Testis (tissue), 3 donors: Measurements from ENCODE around the gene ARHGAP22. TPM values are rescaled to one million over a fixed set of nuclear protein-coding genes. Genes with fewer than 3 reads are reported as not detected.

Source experiments
- DNase-seq: peaks from one replicate; pipeline ENCODE4 v3.0.0-alpha.2; 2019
- H3K27ac ChIP-seq, 2 donors: fragments of 200-600 bp; sonication (generic); one replicate each; pipeline ENCODE4 v1.5.1; 2019
- H3K27me3 ChIP-seq: fragments of 200-600 bp; sonication (generic); one replicate; pipeline ENCODE4 v1.5.1; 2019
- H3K36me3 ChIP-seq: fragments of 200-600 bp; sonication (generic); one replicate; pipeline ENCODE4 v1.5.1; 2017; ENCODE audit warnings: low read depth; ENCODE audit errors: missing control alignments
- H3K4me1 ChIP-seq: fragments of 200-600 bp; sonication (generic); one replicate; pipeline ENCODE4 v1.5.1; 2019
- H3K4me3 ChIP-seq, 2 donors: fragments of 200-600 bp; sonication (generic); one replicate each; pipeline ENCODE4 v1.5.1; 2017 to 2019
- H3K9me3 ChIP-seq: fragments of 200-600 bp; sonication (generic); one replicate; pipeline ENCODE4 v1.5.1; 2017
- CTCF ChIP-seq, 3 experiments: fragments of 450-650 bp in 2 of 3; fragments of 200-600 bp in 1 of 3; sonication (generic) in 1 of 3; IDR thresholded peaks; one replicate each; pipeline ENCODE4 v1.5.1; 2016 to 2019; ENCODE audit warnings: antibody characterized with exemption in 3 of 3, mild to moderate bottlenecking in 2 of 3, moderate library complexity in 1 of 3
- POLR2A ChIP-seq: fragments of 450-650 bp; IDR thresholded peaks from one replicate; pipeline ENCODE4 v1.6.1; 2017; ENCODE audit warnings: antibody characterized with exemption, mild to moderate bottlenecking, moderate library complexity
- WGBS, 2 donors: methylation state at CpG; one replicate each; pipeline ENCODE4 v1.1.5; 2018; 5-methylcytosine and 5-hydroxymethylcytosine counted together
- intact Hi-C: fragments of 100-400 bp; cut with DNase I; formaldehyde crosslinking; loops from one replicate; pipeline ENCODE4 v1.15.1; 2023; ENCODE audit warnings: low total_unique reads
- polyA plus RNA-seq: library from polyadenylated mRNA; stranded (reverse); fragments of 350-450 nt; fragmentation: Illumina TruSeq; extraction: RNeasy Lipid Tissue Mini Kit (QIAGEN cat#74804); gene quantifications from one replicate; pipeline ENCODE4 v1.2.3, GENCODE V29; 2014; ENCODE audit warnings: low read depth, low replicate concordance; ENCODE audit not compliant: insufficient read depth
- total RNA-seq, 2 donors: library from RNA; depleted of rRNA; stranded (reverse); fragments of >200 nt; gene quantifications; one replicate each; pipeline ENCODE4 v1.2.3, GENCODE V29; 2016

Gene ARHGAP22
- total and polyA plus RNA-seq, 3 donors from 2014 or later, result 6.2 to 11.9 (median 8.8) TPM

DNA sequence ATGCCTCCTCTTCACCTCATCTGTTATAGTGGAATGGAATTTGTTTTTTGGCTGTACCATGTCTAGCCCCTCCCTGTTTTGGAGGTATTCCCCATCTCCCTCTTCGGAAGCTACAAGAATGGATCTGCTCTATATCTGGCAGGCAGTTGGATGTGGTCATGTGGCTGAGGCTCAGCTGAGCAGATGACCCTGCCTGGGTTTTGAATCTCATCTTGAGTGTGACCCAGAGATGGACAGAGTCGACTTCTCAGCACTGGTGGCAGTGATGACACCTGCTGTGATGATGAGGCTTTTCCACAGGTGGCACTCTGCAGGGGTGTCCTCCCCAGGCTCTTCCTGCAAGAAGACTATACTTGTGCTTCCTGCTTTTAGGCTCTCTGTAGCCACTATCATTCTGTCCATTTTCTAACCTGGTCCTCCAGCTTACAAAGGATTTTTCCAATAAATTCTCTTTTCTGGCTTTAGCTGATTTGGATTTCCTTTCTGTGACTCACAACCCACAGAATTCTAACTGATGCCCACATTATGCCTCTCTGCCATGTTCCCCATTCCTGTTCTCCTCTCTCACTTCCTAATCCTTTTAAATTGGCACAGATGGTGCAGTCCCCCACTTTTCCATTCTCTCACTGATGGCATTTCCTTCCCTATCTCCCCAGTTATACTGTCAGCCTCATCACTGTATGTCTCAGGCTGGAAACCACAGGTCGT, 7.5 kb upstream of the ARHGAP22 start:
- Histone ChIP-seq H3K36me3 (no peaks in the 10 kb centered on the region), H3K9me3 (no peaks in the 10 kb centered on the region), H3K4me1 (no peaks in the 10 kb centered on the region), H3K27me3 (no peaks in the 10 kb centered on the region), H3K4me3 (no peak overlapping the region), H3K27ac (no peak overlapping the region)
- WGBS, 2 donors, result 86% methylated on average over 3 of the region's 3 CpGs
- intact Hi-C loops, result no loop called here
- TF ChIP-seq POLR2A, result no peak
- TF ChIP-seq CTCF (IDR thresholded peaks at IDR 0.05), result no peak
- DNase-seq, result no peak

GRCh38 chr10:48611133-48611532, 6.3 kb upstream of the ARHGAP22 start:
- Histone ChIP-seq H3K27ac (no peak overlapping the region), H3K9me3 (no peaks in the 10 kb centered on the region)
- no peak for DNase-seq

GRCh38 chr10:48610585-48611093, 5.8 kb upstream of the ARHGAP22 start:
- no peak for DNase-seq
- H3K36me3 ChIP-seq, result no peaks in the 10 kb centered on the region
- no peak overlapping the region for H3K27ac ChIP-seq
- intact Hi-C loops, result no loop called here
- WGBS, 2 donors, result 97 to 100% methylated on average over 4 of the region's 4 CpGs
- H3K27me3 ChIP-seq, result no peaks in the 10 kb centered on the region
- H3K4me3 ChIP-seq, result no peak overlapping the region
- no peaks in the 10 kb centered on the region for H3K9me3 ChIP-seq
- TF ChIP-seq CTCF (IDR thresholded peaks at IDR 0.05) (no peak), POLR2A (no peak)
- no peaks in the 10 kb centered on the region for H3K4me1 ChIP-seq

More at GRCh38 chr10:48611133-48611532, 6.3 kb upstream of the ARHGAP22 start:
- no peaks in the 10 kb centered on the region for H3K4me1 ChIP-seq
- intact Hi-C loops, result no loop called here
- H3K36me3 ChIP-seq, result no peaks in the 10 kb centered on the region
- no peaks in the 10 kb centered on the region for H3K27me3 ChIP-seq
- no peak overlapping the region for H3K4me3 ChIP-seq
- TF ChIP-seq POLR2A (no peak), CTCF (IDR thresholded peaks at IDR 0.05) (no peak)
- WGBS, 2 donors, result 86 to 94% methylated on average over 4 of the region's 4 CpGs

DNA sequence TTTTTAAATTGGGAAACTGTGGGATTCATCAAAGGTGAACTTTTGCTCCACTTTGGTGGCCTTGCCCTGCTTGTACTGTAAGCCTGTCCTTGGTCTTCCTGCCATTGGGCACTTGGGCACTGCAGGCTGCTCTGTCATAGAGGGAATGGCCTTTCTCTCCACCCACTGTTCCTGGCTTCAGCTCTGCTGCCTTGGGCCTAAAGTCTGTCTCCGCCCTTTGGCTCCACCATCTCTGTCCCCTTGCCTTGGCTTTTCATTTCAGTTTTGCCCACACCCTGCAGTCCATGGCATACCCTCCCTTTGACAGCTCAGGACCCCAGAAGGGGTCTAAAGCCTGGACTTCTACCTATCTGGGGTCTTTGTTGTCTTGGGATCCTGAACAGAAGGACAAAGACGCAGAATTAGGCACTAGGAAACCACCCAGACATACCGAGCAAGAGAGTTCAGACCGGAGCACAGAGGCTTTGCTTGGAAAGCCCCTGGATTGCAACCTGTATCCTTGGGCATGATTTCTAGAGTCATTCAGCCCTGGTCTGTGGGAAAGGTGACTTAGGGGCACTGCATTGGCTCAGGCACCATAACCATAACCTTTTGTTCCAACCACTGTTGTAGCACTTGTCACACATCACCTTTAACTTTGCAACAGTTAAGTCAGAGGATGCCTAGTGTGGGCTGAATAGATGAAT, 5.2 kb upstream of the ARHGAP22 start:
- DNase-seq, result no peak
- TF ChIP-seq CTCF (IDR thresholded peaks at IDR 0.05) (no peak), POLR2A (no peak)
- Histone ChIP-seq H3K4me1 (no peaks in the 10 kb centered on the region), H3K36me3 (no peaks in the 10 kb centered on the region), H3K27ac (no peak overlapping the region), H3K4me3 (no peak overlapping the region), H3K9me3 (no peaks in the 10 kb centered on the region), H3K27me3 (no peaks in the 10 kb centered on the region)
- intact Hi-C loops, result no loop called here
- WGBS, 2 donors, result 95 to 98% methylated on average over 4 of the region's 4 CpGs
